Hepatocyte (in vitro differentiated cells): ENCODE results near the gene VPS54. TPM values are rescaled to one million over a fixed set of nuclear protein-coding genes. Genes with fewer than 3 reads are reported as not detected.

ENCODE experiments used
- DNase-seq: peaks from one replicate; pipeline ENCODE4 v3.0.0-alpha.2; 2016; ENCODE audit warnings: low spot score
- H2AFZ ChIP-seq: fragments of 200-600 bp; sonication (generic); 2 replicates; pipeline ENCODE4 v1.6.0; 2016; ENCODE audit warnings: antibody characterized with exemption, mild to moderate bottlenecking
- H3K27ac ChIP-seq: fragments of 200-600 bp; sonication (generic); 2 replicates; pipeline ENCODE4 v1.5.1; 2016; ENCODE audit warnings: mild to moderate bottlenecking
- H3K27me3 ChIP-seq: fragments of 200-600 bp; sonication (generic); 2 replicates; pipeline ENCODE4 v1.6.1; 2016
- H3K36me3 ChIP-seq: fragments of 200-600 bp; sonication (generic); replicated peaks from 2 replicates; pipeline ENCODE4 v1.5.1; 2016; ENCODE audit warnings: low read depth; ENCODE audit not compliant: insufficient read depth
- H3K4me1 ChIP-seq: fragments of 200-600 bp; sonication (generic); 2 replicates; pipeline ENCODE4 v1.5.1; 2016; ENCODE audit warnings: mild to moderate bottlenecking, moderate library complexity; ENCODE audit not compliant: insufficient read depth
- H3K4me2 ChIP-seq: fragments of 200-600 bp; sonication (generic); 2 replicates; pipeline ENCODE4 v1.6.0; 2016
- H3K4me3 ChIP-seq: fragments of 200-600 bp; sonication (generic); 2 replicates; pipeline ENCODE4 v1.5.1; 2016; ENCODE audit warnings: mild to moderate bottlenecking
- H3K79me2 ChIP-seq: fragments of 200-600 bp; sonication (generic); 2 replicates; pipeline ENCODE4 v1.6.0; 2017; ENCODE audit warnings: mild to moderate bottlenecking
- H3K9me2 ChIP-seq: fragments of 200-600 bp; sonication (generic); replicated peaks from 2 replicates; pipeline ENCODE4 v1.6.0; 2017; ENCODE audit warnings: mild to moderate bottlenecking; ENCODE audit not compliant: insufficient read depth
- H3K9me3 ChIP-seq: fragments of 200-600 bp; sonication (generic); 2 replicates; pipeline ENCODE4 v1.5.1; 2016; ENCODE audit warnings: low read depth, mild to moderate bottlenecking
- H4K20me1 ChIP-seq: fragments of 200-600 bp; sonication (generic); 2 replicates; pipeline ENCODE4 v1.6.0; 2016; ENCODE audit warnings: mild to moderate bottlenecking; ENCODE audit not compliant: insufficient read depth, poor library complexity, severe bottlenecking
- CTCF ChIP-seq: fragments of 200-600 bp; sonication (generic); IDR thresholded peaks from 2 replicates; pipeline ENCODE4 v1.5.1; 2016; ENCODE audit warnings: antibody characterized with exemption, mild to moderate bottlenecking; ENCODE audit not compliant: poor library complexity
- EZH2 ChIP-seq: fragments of 200-600 bp; sonication (generic); IDR thresholded peaks from 2 replicates; pipeline ENCODE4 v1.6.1; 2016; ENCODE audit warnings: antibody characterized with exemption, mild to moderate bottlenecking, borderline replicate concordance
- EZH2phosphoT487 ChIP-seq: fragments of 200-600 bp; sonication (generic); IDR thresholded peaks from one replicate; pipeline ENCODE4 v1.6.1; 2018; ENCODE audit warnings: antibody characterized with exemption, mild to moderate bottlenecking, low read depth, moderate library complexity; ENCODE audit not compliant: unreplicated experiment, severe bottlenecking
- WGBS: methylation state at CpG from one replicate; pipeline ENCODE4 v1.1.6; 2016; ENCODE audit warnings: low lambda C conversion rate; ENCODE audit errors: missing lambda C conversion rate; 5-methylcytosine and 5-hydroxymethylcytosine counted together
- polyA plus RNA-seq: library from polyadenylated mRNA; unstranded; fragments of >200 nt; fragmentation: Nextera tagmentation; extraction: Ambion mirVana; gene quantifications from 2 replicates; pipeline ENCODE4 v1.2.1, GENCODE V29; 2016
- total RNA-seq: library from RNA; depleted of rRNA; stranded (reverse); fragments of >200 nt; gene quantifications from 2 replicates; pipeline ENCODE4 v1.2.3, GENCODE V29; 2014

Gene VPS54
- total and polyA plus RNA-seq, 2 experiments from 2014 or later: 14.5 to 40.5 TPM

GRCh38 chr2:63890678-63891077 is 128.6 kb downstream of the VPS54 start:
- Histone ChIP-seq H4K20me1 (no peaks in the 10 kb centered on the region), H3K79me2 (no peaks in the 10 kb centered on the region), H3K27ac (no peak overlapping the region), H2AFZ (no peak overlapping the region), H3K4me1 (peaks cover 4% of the 10 kb centered on the region), H3K9me3 (no peaks in the 10 kb centered on the region), H3K4me2 (no peak overlapping the region), H3K4me3 (no peak overlapping the region), H3K27me3 (no peaks in the 10 kb centered on the region), H3K36me3 (no peaks in the 10 kb centered on the region), H3K9me2 (no peaks in the 10 kb centered on the region)
- DNase-seq: no peak
- 96% methylated on average over 2 of the region's 2 CpGs for WGBS
- TF ChIP-seq CTCF (no peak), EZH2phosphoT487 (no peak), EZH2 (no peak)

- Histone ChIP-seq H3K27me3 (no peaks in the 10 kb centered on the region), H3K4me1 (peaks cover 4% of the 10 kb centered on the region), H3K9me2 (no peaks in the 10 kb centered on the region), H3K4me3 (no peak overlapping the region), H3K4me2 (no peak overlapping the region), H4K20me1 (no peaks in the 10 kb centered on the region), H3K79me2 (no peaks in the 10 kb centered on the region), H3K9me3 (no peaks in the 10 kb centered on the region), H2AFZ (no peak overlapping the region), H3K27ac (no peak overlapping the region), H3K36me3 (no peaks in the 10 kb centered on the region)
- DNase-seq: peak; percentile 61
- WGBS: 97% methylated on average over 6 of the region's 6 CpGs
- peak; percentile 76 for TF ChIP-seq CTCF
- no peak for TF ChIP-seq EZH2
- no peak for TF ChIP-seq EZH2phosphoT487
Observed at GRCh38 chr2:63888490-63889402, 130.5 kb downstream of the VPS54 start.

GRCh38 chr2:63888053-63888452 is 131.2 kb downstream of the VPS54 start:
- no peak for DNase-seq
- Histone ChIP-seq H2AFZ (no peak overlapping the region), H3K4me1 (peaks cover 4% of the 10 kb centered on the region), H3K27ac (no peak overlapping the region), H3K79me2 (peaks cover 6% of the 10 kb centered on the region), H3K9me2 (no peaks in the 10 kb centered on the region), H3K27me3 (no peaks in the 10 kb centered on the region), H3K36me3 (no peaks in the 10 kb centered on the region), H4K20me1 (no peaks in the 10 kb centered on the region), H3K4me2 (no peak overlapping the region), H3K9me3 (no peaks in the 10 kb centered on the region), H3K4me3 (no peak overlapping the region)
- no peak for TF ChIP-seq EZH2phosphoT487
- TF ChIP-seq EZH2: no peak
- no peak for TF ChIP-seq CTCF
- WGBS: 96% methylated on average over 2 of the region's 2 CpGs
